Measurements from ENCODE around the gene APOH. TPM values are rescaled to one million over a fixed set of nuclear protein-coding genes. Genes with fewer than 3 reads are reported as not detected.

The APOH gene
- total and polyA plus RNA-seq, 2 of the 13 experiments (the other 11 are each of a cell fraction or from before 2014, with no cell fraction given), result 4,846 to 5,748 TPM

DNA sequence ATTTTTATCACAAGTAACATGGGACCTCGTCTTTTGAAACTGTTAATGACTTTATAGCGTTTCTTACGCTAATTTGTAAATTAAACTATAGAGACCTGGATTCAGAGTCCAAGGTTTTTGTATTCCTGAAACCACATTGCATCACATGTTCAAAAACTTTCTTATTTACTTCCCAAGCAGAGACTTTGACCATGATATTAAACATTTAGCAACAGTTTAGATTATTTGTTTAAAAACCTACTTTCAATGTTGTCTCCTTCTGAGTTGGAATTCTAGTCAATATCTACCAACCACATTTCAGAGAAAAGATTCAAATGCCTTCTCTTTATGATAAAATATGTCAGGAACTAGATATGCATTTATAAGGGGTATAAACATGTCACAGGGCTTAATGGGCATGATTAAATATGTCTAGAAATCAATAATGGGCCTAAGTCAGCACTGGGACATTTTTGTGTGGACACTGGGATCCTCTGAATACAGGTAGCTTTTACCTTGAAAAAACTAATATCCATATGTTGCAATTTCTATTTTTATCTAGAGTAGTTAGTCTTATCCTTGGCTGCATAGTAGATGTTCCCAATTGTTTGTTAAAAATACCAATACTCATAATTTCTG, 6.3 kb upstream of the APOH start (continued):
- TF ChIP-seq, protein P1, sequence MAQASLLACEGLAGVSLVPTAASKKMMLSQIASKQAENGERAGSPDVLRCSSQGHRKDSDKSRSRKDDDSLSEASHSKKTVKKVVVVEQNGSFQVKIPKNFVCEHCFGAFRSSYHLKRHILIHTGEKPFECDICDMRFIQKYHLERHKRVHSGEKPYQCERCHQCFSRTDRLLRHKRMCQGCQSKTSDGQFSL (CRISPR knock-in tag; IDR thresholded peaks at IDR 0.05), result no peak
- TF ChIP-seq ZC3H13 (CRISPR knock-in tag; IDR thresholded peaks at IDR 0.05), result no peak
- no peak for TF ChIP-seq SMAD9 (CRISPR knock-in tag; IDR thresholded peaks at IDR 0.05)
- TF ChIP-seq ZNF296 (CRISPR knock-in tag; conservative IDR thresholded peaks at IDR 0.05), result no peak
- no peak for TF ChIP-seq PAF1 (CRISPR knock-in tag; IDR thresholded peaks at IDR 0.05)
- TF ChIP-seq TAF1 (CRISPR knock-in tag; IDR thresholded peaks at IDR 0.05), result no peak
- no peak for TF ChIP-seq NRL (CRISPR knock-in tag; IDR thresholded peaks at IDR 0.05; ENCODE audit: borderline replicate concordance)
- TF ChIP-seq ATF7 (IDR thresholded peaks at IDR 0.05), result peak; percentile 38; the same call in 1 of the 2 replicates
- no peak for TF ChIP-seq ATF7 (CRISPR knock-in tag; IDR thresholded peaks at IDR 0.05)
- no peak for TF ChIP-seq SNRNP70 (IDR thresholded peaks at IDR 0.05; ENCODE audit: low read depth, low read length)
- no peak for TF ChIP-seq FOXC1 (CRISPR knock-in tag; IDR thresholded peaks at IDR 0.05; ENCODE audit: borderline replicate concordance)
- TF ChIP-seq, protein P2, sequence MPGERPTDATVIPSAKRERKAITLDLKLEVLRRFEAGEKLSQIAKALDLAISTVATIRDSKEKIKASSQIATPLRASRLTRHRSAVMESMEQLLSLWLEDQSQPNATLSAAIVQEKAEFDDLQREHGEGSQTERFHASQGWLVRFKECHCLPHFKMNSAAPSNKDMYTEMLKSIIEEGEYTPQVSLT (CRISPR knock-in tag; IDR thresholded peaks at IDR 0.05; ENCODE audit: borderline replicate concordance, low read depth), result no peak
- no peak for TF ChIP-seq RFXAP (CRISPR knock-in tag; IDR thresholded peaks at IDR 0.05; ENCODE audit: borderline replicate concordance)
- TF ChIP-seq ZNF33A (CRISPR knock-in tag; IDR thresholded peaks at IDR 0.05; ENCODE audit: borderline replicate concordance), result no peak
- no peak for TF ChIP-seq MAFG (CRISPR knock-in tag; IDR thresholded peaks at IDR 0.05)
- TF ChIP-seq, protein P3, sequence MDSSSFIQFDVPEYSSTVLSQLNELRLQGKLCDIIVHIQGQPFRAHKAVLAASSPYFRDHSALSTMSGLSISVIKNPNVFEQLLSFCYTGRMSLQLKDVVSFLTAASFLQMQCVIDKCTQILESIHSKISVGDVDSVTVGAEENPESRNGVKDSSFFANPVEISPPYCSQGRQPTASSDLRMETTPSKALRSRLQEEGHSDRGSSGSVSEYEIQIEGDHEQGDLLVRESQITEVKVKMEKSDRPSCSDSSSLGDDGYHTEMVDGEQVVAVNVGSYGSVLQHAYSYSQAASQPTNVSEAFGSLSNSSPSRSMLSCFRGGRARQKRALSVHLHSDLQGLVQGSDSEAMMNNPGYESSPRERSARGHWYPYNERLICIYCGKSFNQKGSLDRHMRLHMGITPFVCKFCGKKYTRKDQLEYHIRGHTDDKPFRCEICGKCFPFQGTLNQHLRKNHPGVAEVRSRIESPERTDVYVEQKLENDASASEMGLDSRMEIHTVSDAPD (CRISPR knock-in tag; IDR thresholded peaks at IDR 0.05), result no peak
- TF ChIP-seq NFE2L2 (IDR thresholded peaks at IDR 0.05; ENCODE audit: low read length), result no peak
- TF ChIP-seq MAFF (IDR thresholded peaks at IDR 0.05; ENCODE audit: low read depth, low read length), result no peak
- no peak for TF ChIP-seq ZFP36L2 (CRISPR knock-in tag; IDR thresholded peaks at IDR 0.05)
- TF ChIP-seq NCOA5 (CRISPR knock-in tag; IDR thresholded peaks at IDR 0.05), result no peak
- no peak for TF ChIP-seq ZNF550 (CRISPR knock-in tag; IDR thresholded peaks at IDR 0.05; ENCODE audit: borderline replicate concordance)
- TF ChIP-seq NR3C1 (CRISPR knock-in tag; IDR thresholded peaks at IDR 0.05), result no peak
- TF ChIP-seq, protein P4, sequence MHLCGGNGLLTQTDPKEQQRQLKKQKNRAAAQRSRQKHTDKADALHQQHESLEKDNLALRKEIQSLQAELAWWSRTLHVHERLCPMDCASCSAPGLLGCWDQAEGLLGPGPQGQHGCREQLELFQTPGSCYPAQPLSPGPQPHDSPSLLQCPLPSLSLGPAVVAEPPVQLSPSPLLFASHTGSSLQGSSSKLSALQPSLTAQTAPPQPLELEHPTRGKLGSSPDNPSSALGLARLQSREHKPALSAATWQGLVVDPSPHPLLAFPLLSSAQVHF (CRISPR knock-in tag; IDR thresholded peaks at IDR 0.05), result no peak
- TF ChIP-seq, protein P5, sequence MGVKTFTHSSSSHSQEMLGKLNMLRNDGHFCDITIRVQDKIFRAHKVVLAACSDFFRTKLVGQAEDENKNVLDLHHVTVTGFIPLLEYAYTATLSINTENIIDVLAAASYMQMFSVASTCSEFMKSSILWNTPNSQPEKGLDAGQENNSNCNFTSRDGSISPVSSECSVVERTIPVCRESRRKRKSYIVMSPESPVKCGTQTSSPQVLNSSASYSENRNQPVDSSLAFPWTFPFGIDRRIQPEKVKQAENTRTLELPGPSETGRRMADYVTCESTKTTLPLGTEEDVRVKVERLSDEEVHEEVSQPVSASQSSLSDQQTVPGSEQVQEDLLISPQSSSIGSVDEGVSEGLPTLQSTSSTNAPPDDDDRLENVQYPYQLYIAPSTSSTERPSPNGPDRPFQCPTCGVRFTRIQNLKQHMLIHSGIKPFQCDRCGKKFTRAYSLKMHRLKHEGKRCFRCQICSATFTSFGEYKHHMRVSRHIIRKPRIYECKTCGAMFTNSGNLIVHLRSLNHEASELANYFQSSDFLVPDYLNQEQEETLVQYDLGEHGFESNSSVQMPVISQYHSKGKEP (CRISPR knock-in tag; IDR thresholded peaks at IDR 0.05), result no peak
- TF ChIP-seq, protein P6, sequence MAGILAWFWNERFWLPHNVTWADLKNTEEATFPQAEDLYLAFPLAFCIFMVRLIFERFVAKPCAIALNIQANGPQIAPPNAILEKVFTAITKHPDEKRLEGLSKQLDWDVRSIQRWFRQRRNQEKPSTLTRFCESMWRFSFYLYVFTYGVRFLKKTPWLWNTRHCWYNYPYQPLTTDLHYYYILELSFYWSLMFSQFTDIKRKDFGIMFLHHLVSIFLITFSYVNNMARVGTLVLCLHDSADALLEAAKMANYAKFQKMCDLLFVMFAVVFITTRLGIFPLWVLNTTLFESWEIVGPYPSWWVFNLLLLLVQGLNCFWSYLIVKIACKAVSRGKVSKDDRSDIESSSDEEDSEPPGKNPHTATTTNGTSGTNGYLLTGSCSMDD (CRISPR knock-in tag; IDR thresholded peaks at IDR 0.05), result no peak
- TF ChIP-seq ZBTB38 (CRISPR knock-in tag; IDR thresholded peaks at IDR 0.05), result no peak

Measured in HepG2 (cell line).